Fibroblast of skin of right quadriceps (primary cell): ENCODE measurements around the gene CPNE9.

Experiments
- DNase-seq: peaks from one replicate; pipeline ENCODE4 v3.0.0-alpha.2; 2013

CPNE9 gene

GRCh38 chr3:9703736-9704346 is at the start of gene CPNE9:
Gene CPNE9 (plus strand): TSS chr3:9703833. CDS start chr3:9703997, 164 bp downstream.
- no peak for DNase-seq

GRCh38 chr3:9659849-9660248 is 43.8 kb upstream of the CPNE9 start:
- DNase-seq, result no peak

GRCh38 chr3:9660972-9661371 is 42.7 kb upstream of the CPNE9 start:
- DNase-seq, result no peak

GRCh38 chr3:9664119-9664751 is 39.4 kb upstream of the CPNE9 start:
- no peak for DNase-seq

GRCh38 chr3:9666704-9667445 is 36.8 kb upstream of the CPNE9 start:
- no peak for DNase-seq

- DNase-seq, result no peak
These were observed 34.4 kb upstream of the CPNE9 start for GRCh38 chr3:9669277-9669676.

GRCh38 chr3:9669720-9670432 is 33.8 kb upstream of the CPNE9 start:
- DNase-seq, result no peak

- no peak for DNase-seq
These were observed 30.6 kb upstream of the CPNE9 start for GRCh38 chr3:9673082-9673481.

GRCh38 chr3:9673752-9674151 is 29.9 kb upstream of the CPNE9 start:
- DNase-seq, result no peak

- no peak for DNase-seq
These were observed 27.8 kb upstream of the CPNE9 start for GRCh38 chr3:9675736-9676290.

- DNase-seq, result no peak
These were observed 26.8 kb upstream of the CPNE9 start for GRCh38 chr3:9676785-9677184.

- DNase-seq, result no peak
These were observed 25.1 kb upstream of the CPNE9 start for GRCh38 chr3:9678493-9678892.

GRCh38 chr3:9679476-9680080 is 24.1 kb upstream of the CPNE9 start:
- DNase-seq, result no peak

GRCh38 chr3:9681011-9681722 is 22.5 kb upstream of the CPNE9 start:
- DNase-seq, result no peak

GRCh38 chr3:9681723-9682081 is 21.9 kb upstream of the CPNE9 start:
- no peak for DNase-seq

- DNase-seq, result no peak
These were observed 21.5 kb upstream of the CPNE9 start for GRCh38 chr3:9682096-9682495.

GRCh38 chr3:9683426-9683825 is 20.2 kb upstream of the CPNE9 start:
- no peak for DNase-seq

- no peak for DNase-seq
These were observed 18.2 kb upstream of the CPNE9 start for GRCh38 chr3:9685216-9686049.

- DNase-seq, result no peak
These were observed 17.5 kb upstream of the CPNE9 start for GRCh38 chr3:9686050-9686550.

GRCh38 chr3:9686703-9687102 is 16.9 kb upstream of the CPNE9 start:
- no peak for DNase-seq

- DNase-seq, result no peak
These were observed 16.1 kb upstream of the CPNE9 start for GRCh38 chr3:9687514-9687913.
